NCI-H2029 (cell line): Measurements from ENCODE around the gene RDH8.

ENCODE experiments used
- DNase-seq: peaks from one replicate; lab custom pipeline; 2025; lab: John Stamatoyannopoulos, UW

Gene RDH8

GRCh38 chr19:10013316-10013715 lies at the start of gene RDH8:
Gene RDH8 (plus strand): TSS chr19:10013483. CDS start chr19:10013498, 15 bp downstream.
- DNase-seq, result no peak

- DNase-seq, result no peak
Observed at GRCh38 chr19:9966024-9966423, 47.3 kb upstream of the RDH8 start.

DNA sequence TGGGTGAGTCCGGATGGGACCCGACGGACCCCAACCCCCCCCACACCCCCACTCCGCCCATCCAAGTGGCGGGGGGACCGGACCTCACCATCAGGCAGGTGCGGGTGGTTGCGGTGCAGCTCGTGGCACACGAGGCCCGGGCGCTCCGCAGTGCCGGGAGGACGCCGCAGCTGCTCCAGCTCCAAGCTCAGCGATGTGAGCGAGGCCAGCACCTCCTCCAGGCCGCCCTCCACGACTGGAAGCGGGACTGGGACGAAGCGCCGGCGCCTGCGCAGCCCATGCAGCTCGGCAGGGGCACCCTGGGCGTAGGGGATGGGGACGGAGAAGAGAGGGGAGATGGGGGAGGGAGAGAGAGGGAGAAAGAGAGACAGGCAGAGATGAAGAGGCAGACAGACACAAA lies 46.8 kb upstream of the RDH8 start:
- no peak for DNase-seq

GRCh38 chr19:9967326-9967725 lies 46.0 kb upstream of the RDH8 start:
- no peak for DNase-seq

DNA sequence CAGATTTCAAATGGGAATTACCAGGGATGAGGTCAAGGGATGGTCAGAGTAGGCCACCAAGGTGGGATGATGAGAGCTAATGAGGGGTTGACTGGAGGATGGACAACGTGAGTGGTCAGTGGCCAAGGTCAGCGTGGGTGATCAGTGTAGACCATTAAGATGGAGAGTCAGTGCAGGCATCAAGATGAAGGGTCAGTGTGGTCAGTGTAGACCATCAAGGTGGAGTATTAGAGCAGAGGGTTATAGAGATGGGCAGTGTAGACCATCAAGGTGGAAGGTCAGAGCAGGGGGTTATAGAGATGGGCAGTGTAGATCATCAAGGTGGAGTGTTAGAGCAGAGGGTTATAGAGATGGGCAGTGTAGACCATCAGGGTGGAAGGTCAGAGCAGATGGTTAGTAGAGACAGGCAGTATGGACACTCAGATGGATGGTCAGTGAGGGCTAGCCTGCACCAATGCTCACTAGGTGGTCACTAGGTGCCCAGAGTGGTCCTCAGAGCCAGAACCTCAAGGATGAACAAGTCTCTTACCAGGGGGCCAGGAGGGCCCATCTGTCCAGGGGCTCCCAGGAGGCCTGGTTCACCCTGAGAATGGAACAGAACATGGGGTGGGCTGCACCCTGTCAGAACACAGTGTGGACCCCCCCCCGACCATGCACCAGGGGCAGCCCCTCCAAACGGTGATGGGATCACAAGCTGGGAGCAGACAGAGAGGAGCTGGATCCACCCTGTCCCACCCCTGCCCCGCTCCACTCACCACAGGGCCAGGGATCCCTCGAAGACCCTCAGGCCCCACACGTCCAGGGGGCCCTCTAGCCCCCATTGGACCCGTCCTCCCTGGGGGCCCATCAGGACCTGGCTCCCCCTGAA lies 44.2 kb upstream of the RDH8 start:
- DNase-seq, result no peak

DNA sequence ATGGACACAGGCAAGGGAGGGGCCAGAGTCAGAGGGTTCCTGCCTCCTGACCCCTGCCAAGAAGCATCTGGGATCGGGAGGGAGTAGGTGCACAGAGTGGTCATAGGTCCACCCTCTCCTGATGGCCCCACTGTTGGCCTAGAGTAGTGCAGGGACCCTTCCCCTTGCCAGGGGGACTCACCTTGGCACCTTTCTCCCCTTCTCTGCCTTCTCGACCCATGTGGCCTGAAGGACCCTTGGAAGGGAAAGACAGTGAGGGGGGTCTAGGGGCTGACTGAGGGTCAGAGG lies 43.7 kb upstream of the RDH8 start:
- no peak for DNase-seq

- DNase-seq, result no peak
Observed at GRCh38 chr19:9970481-9970880, 42.8 kb upstream of the RDH8 start.

- no peak for DNase-seq
Observed at GRCh38 chr19:9971166-9971897, 42.0 kb upstream of the RDH8 start.

GRCh38 chr19:9972103-9972502 lies 41.2 kb upstream of the RDH8 start:
- DNase-seq, result no peak

DNA sequence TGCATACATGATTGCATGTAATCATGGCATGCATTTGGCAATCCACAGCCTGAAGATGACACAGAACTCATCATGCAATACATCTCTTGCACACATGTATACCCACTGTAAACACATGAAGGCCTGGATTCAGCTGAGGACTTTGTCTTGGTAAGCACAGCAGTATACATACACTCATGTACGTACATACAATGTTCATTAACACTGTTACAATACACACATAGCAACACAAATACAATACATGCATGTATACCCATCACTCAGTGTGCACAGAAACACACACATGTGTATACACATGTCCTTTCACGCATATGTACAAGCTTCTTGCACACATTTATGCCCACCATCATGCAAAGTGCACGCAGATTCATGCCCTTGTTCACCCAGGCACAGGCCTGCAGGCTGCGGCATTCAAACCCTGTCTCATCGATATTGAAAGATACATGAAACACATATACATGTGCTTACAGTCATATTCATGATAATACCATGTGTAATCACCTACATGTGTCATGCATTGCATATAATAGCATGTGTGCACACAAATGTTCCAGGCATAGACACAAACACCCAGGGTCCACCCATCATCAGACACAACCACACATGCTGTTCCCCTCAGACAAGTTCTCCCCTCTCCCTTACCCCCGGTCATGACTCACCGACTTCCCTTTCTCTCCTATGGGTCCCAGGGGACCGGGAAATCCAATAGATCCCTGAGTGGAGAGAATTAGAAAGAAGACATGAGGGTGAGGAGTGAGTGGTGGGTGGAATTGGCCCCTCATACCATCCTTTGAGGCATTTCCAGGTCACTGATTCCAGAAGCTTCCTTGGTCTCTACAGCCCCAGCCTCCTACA lies 31.6 kb upstream of the RDH8 start:
- DNase-seq, result no peak

DNA sequence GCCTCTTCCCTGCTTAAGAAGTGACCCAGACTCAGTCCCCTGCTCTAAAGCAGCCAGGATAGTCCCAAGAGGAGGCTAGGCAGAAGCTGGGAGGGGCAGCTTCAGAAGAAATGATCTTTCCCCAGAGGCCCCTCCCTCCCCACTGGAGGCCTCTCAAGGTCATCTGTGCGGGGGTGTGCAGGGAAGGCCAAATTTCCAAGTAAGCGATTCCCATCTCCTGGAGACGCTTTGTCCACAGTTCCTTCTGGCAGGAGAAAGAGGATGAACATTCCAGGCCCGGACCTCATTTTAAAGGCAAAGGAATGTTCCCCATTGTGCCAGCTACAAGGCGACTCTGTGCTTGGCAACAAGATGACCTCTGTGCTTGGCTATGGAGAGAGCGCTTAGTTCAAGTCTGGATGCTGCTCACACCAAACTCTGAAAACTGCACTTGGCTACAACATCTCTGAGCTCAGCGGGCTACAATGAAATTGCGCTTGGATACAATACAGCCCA lies 26.4 kb upstream of the RDH8 start:
- no peak for DNase-seq

DNA sequence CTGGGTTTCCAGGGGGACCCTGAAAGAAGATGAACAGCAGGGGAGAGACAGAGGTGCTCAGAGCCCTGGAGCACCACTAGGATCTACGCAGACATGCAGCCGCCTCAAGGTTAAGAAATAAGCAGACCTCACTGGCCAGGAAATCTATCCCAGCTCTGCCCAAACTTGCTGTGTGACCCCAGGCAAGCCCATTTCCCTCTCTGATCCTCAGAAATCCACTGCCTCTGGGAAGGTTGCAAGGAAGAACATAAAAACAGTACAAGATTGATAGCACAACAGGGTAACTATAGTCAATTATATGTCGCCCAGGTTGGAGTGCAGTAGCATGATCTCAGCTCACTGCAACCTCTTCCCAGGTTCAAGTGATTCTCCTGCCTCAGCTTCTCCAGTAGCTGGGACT lies 23.8 kb upstream of the RDH8 start:
- no peak for DNase-seq

GRCh38 chr19:9991425-9992191 lies 21.7 kb upstream of the RDH8 start:
- no peak for DNase-seq

DNA sequence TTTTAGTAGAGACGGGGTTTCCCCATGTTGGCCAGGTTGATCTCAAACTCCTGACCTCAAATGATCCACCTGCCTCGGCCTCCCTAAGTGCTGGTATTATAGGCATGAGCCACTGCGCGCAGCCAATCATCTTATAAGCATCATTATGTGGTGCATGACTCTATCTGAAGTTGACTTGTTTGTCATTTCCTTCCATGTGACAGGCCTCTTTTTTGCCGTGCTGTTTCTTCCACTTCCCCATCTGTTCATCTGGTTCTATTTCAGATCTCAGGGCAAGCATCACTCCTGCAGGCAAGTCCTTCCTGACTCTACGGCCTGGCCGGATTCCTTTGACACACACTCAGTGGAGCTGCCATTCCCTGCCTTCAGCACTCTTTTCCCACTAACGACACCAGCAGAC lies 18.2 kb upstream of the RDH8 start:
- no peak for DNase-seq

- no peak for DNase-seq
Observed at GRCh38 chr19:9995999-9996398, 17.3 kb upstream of the RDH8 start.

DNA sequence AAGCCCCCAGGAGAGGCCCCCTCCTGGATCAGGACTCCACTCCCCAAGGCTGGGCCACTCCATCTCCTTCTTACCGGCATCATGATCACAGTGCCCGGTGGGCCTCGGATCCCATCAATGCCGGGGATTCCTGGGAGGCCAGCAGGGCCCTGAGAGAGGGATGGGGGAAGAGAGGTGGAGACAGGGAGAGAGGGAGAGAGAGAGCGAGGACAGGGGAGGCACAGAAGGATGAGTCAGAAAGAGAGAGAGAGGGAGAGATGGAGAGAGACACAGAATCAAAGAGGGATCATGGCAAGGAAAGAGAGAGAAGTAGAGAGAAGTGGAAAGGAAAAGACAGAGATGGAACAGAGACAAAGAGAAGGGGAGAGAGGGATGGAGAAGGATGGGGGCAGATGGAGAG lies 16.7 kb upstream of the RDH8 start:
- DNase-seq, result no peak

- peak; percentile 12 for DNase-seq
Observed at GRCh38 chr19:10000171-10000826, 13.0 kb upstream of the RDH8 start.

- no peak for DNase-seq
Observed at GRCh38 chr19:10001899-10002298, 11.4 kb upstream of the RDH8 start.

- no peak for DNase-seq
Observed at GRCh38 chr19:10003271-10003670, 10.0 kb upstream of the RDH8 start.

DNA sequence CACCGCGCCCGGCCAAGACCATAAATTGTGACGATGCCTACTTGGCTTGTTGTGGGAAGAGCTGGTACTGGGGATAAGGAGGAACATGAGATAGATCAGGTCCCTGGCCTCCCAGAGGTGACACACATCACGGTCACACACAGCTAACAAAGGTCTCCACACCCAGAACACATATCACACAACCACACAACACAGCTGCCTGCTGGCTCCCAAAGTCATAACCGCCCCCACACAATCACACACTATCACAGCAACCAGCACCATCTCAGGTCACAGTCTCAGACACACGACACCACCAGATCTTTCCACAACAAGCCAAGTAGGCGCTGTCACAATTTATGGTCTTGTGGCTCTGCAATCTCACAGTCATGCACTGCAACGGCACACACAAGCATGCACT lies 8.7 kb upstream of the RDH8 start:
- no peak for DNase-seq

DNA sequence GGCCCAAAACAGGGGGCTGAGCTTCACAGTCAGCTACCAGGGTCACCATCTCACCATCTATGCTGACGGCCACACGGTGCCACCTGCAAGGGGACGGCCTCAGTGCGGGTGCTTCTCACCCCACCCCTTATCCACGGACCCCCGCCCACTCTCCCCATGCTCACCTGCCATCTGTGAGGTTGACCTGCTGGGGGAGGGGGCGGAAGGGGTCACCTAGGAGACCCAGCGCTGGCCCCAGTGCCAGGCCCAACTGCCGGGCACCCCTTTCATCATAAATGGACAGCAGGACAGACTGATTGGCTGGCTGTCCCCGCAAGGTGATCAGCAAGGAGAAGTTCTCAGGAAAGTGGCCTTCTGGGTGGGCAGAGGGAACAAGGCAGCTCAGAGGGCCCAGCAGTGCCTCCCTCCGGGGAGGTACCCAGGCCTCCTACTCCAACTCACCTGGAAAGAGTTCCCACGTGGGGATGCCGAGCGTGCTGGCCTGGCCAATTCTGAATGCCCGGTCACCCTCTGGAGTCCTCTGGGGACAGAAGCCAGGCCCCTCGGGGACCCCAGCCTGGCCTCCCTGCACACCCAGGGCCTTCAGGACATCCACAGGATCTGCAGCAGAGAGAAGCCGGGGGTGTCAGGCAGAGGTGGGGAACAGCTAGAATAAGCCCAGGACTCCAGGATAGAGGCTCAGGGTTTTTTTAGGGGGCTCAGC lies 7.5 kb upstream of the RDH8 start:
- DNase-seq, result no peak
